GM18526 (cell line): ENCODE results near the gene KCTD11.

Experiments
- POLR2A ChIP-seq: IDR thresholded peaks from 3 replicates; pipeline ENCODE4 v1.6.1; 2011; ENCODE audit not compliant: insufficient read length; ENCODE audit errors: extremely low read depth

Gene KCTD11

GRCh38 chr17:7403043-7403726 lies 51.2 kb downstream of the KCTD11 start:
- TF ChIP-seq POLR2A: no peak

- TF ChIP-seq POLR2A: no peak
Observed at GRCh38 chr17:7403727-7403976, 51.7 kb downstream of the KCTD11 start.

GRCh38 chr17:7403977-7404736 lies 52.2 kb downstream of the KCTD11 start, which contains the start of gene TMEM256:
Gene TMEM256 (minus strand): TSS chr17:7404097. CDS start chr17:7404084, 13 bp downstream.
- TF ChIP-seq POLR2A: peak; percentile 95
